Measurements from ENCODE around the gene PMAIP1.

The PMAIP1 gene

GRCh38 chr18:59915606-59916005 lies 15.8 kb downstream of the PMAIP1 start:
- DNase-seq (ENCODE audit: low spot score): no peak

- DNase-seq (ENCODE audit: low spot score): no peak
These were observed 16.9 kb downstream of the PMAIP1 start for GRCh38 chr18:59916746-59917145.

- no peak for DNase-seq (ENCODE audit: low spot score)
These were observed 17.6 kb downstream of the PMAIP1 start for GRCh38 chr18:59917422-59917821.

GRCh38 chr18:59918320-59918755 lies 18.5 kb downstream of the PMAIP1 start:
- no peak for DNase-seq (ENCODE audit: low spot score)

GRCh38 chr18:59918997-59919396 lies 19.2 kb downstream of the PMAIP1 start:
- DNase-seq (ENCODE audit: low spot score): no peak

- peak; percentile 33 for DNase-seq (ENCODE audit: low spot score)
These were observed 21.6 kb downstream of the PMAIP1 start for GRCh38 chr18:59921384-59921891.

- DNase-seq (ENCODE audit: low spot score): no peak
These were observed 23.9 kb downstream of the PMAIP1 start for GRCh38 chr18:59923539-59924196.

GRCh38 chr18:59926131-59926530 lies 26.3 kb downstream of the PMAIP1 start:
- DNase-seq (ENCODE audit: low spot score): no peak

GRCh38 chr18:59927246-59927825 lies 27.5 kb downstream of the PMAIP1 start:
- no peak for DNase-seq (ENCODE audit: low spot score)

- no peak for DNase-seq (ENCODE audit: low spot score)
These were observed 28.4 kb downstream of the PMAIP1 start for GRCh38 chr18:59928201-59928600.

- no peak for DNase-seq (ENCODE audit: low spot score)
These were observed 30.0 kb downstream of the PMAIP1 start for GRCh38 chr18:59929621-59930295.

GRCh38 chr18:59932401-59932800 lies 32.6 kb downstream of the PMAIP1 start:
- no peak for DNase-seq (ENCODE audit: low spot score)

GRCh38 chr18:59938676-59939075 lies 38.9 kb downstream of the PMAIP1 start:
- DNase-seq (ENCODE audit: low spot score): no peak

- no peak for DNase-seq (ENCODE audit: low spot score)
These were observed 39.3 kb downstream of the PMAIP1 start for GRCh38 chr18:59939127-59939526.

- no peak for DNase-seq (ENCODE audit: low spot score)
These were observed 40.3 kb downstream of the PMAIP1 start for GRCh38 chr18:59940068-59940467.

- no peak for DNase-seq (ENCODE audit: low spot score)
These were observed 41.5 kb downstream of the PMAIP1 start for GRCh38 chr18:59941331-59941730.

- no peak for DNase-seq (ENCODE audit: low spot score)
These were observed 42.8 kb downstream of the PMAIP1 start for GRCh38 chr18:59942601-59943000.

GRCh38 chr18:59945544-59945943 lies 45.7 kb downstream of the PMAIP1 start:
- DNase-seq (ENCODE audit: low spot score): no peak

- DNase-seq (ENCODE audit: low spot score): no peak
These were observed 50.6 kb downstream of the PMAIP1 start for GRCh38 chr18:59950215-59950944.

- no peak for DNase-seq (ENCODE audit: low spot score)
These were observed 51.8 kb downstream of the PMAIP1 start for GRCh38 chr18:59951591-59951990.

- DNase-seq (ENCODE audit: low spot score): no peak
These were observed 52.6 kb downstream of the PMAIP1 start for GRCh38 chr18:59952283-59953007.

Data from CD4-positive, alpha-beta T cell treated with Interleukin-2 at 100 ng/mL for 4 hours (primary cell).